Colonic mucosa (tissue), 4 donors: ENCODE data around the gene CA4. TPM values are rescaled to one million over a fixed set of nuclear protein-coding genes. Genes with fewer than 3 reads are reported as not detected.

Experiments
- DNase-seq: peaks from one replicate; pipeline ENCODE4 v3.0.0-alpha.2; 2020
- H3K27ac ChIP-seq: fragments of 200-600 bp; one replicate; pipeline ENCODE4 v1.8.0; 2021
- H3K27me3 ChIP-seq: fragments of 200-600 bp; one replicate; pipeline ENCODE4 v1.8.0; 2021
- H3K36me3 ChIP-seq: fragments of 200-600 bp; one replicate; pipeline ENCODE4 v1.8.0; 2021
- H3K4me1 ChIP-seq: fragments of 200-600 bp; one replicate; pipeline ENCODE4 v1.8.0; 2021; ENCODE audit warnings: mild to moderate bottlenecking
- H3K4me3 ChIP-seq: fragments of 200-600 bp; one replicate; pipeline ENCODE4 v1.8.0; 2021
- H3K9ac ChIP-seq, 2 donors: one replicate each; pipeline ENCODE4 v1.7.0; 2013; ENCODE audit warnings: control low read depth in 2 of 2, low read depth in 2 of 2, low read length in 2 of 2
- H3K9me3 ChIP-seq: fragments of 200-600 bp; one replicate; pipeline ENCODE4 v1.8.0; 2021
- intact Hi-C: fragments of 100-400 bp; cut with DNase I; formaldehyde crosslinking; loops from one replicate; pipeline ENCODE4 v1.14.1; 2022
- total RNA-seq, 2 donors: library from RNA; stranded (reverse); fragmentation: NEBNext Ultra II Directional in 1 of 2; extraction: Animal tissue kit (Norgen Biotek cat#: 25700) in 1 of 2; gene quantifications; one replicate each; pipeline ENCODE4 v1.2.1, GENCODE V29; 2021
- TF ChIP-seq, protein P1 (sequence below): fragments of 200-600 bp; IDR thresholded peaks from one replicate; pipeline ENCODE4 v1.8.0; 2022; ENCODE audit warnings: antibody characterized with exemption, mild to moderate bottlenecking
- donor health status: healthy.
- donor health status: DM: no; HTN: no; CAD: no.
- donor health status: DM: no; HTN: no; CAD: no.

Gene CA4
- total RNA-seq, 2 donors from 2014 or later: 111 to 397 TPM

DNA sequence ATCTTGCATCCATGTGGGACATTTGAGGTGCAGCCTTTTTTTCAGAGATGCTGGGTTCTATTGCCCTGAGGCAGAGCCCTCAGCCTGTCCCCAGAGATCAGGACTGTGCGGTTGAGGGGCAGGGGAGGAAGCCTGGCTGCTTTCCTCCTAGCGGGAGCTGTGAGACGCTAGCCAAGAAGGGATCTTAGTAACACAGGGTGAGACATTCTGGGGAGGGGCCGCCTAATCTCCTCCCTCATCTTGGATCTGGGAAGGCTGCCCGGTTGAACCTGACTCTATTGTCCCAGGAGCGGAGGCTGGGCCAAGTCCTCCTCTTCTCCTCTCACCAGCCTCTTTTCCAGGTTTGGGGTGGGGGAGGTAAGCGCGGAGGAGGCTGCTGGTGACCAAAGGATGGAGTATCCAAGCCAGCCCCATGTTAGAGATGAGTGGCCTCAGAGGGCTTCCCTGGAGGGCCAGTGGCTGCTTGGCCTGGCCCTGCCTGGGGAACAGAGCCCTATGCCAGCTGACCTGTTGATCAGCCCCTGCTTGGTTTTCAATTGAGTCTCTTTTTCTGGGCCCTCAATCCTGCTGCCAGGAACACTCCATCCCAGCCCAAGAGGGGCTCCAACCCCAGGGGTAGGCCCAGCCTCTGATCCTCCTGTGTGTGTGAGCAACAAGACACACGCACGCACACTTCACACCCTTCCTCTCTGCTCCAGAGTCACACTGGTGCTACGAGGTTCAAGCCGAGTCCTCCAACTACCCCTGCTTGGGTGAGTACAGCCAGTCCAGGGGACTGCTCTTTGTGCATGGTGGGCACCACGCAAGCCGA, 5.0 kb downstream of the CA4 start:
- TF ChIP-seq, protein P1, sequence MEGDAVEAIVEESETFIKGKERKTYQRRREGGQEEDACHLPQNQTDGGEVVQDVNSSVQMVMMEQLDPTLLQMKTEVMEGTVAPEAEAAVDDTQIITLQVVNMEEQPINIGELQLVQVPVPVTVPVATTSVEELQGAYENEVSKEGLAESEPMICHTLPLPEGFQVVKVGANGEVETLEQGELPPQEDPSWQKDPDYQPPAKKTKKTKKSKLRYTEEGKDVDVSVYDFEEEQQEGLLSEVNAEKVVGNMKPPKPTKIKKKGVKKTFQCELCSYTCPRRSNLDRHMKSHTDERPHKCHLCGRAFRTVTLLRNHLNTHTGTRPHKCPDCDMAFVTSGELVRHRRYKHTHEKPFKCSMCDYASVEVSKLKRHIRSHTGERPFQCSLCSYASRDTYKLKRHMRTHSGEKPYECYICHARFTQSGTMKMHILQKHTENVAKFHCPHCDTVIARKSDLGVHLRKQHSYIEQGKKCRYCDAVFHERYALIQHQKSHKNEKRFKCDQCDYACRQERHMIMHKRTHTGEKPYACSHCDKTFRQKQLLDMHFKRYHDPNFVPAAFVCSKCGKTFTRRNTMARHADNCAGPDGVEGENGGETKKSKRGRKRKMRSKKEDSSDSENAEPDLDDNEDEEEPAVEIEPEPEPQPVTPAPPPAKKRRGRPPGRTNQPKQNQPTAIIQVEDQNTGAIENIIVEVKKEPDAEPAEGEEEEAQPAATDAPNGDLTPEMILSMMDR: no peak
- intact Hi-C loops: no loop called here
- peaks cover 4% of the 10 kb centered on the region for H3K4me1 ChIP-seq
- peaks cover 15% of the 10 kb centered on the region for H3K27me3 ChIP-seq
- H3K36me3 ChIP-seq: no peaks in the 10 kb centered on the region
- no peak overlapping the region for H3K4me3 ChIP-seq
- H3K27ac ChIP-seq: no peak overlapping the region
- H3K9me3 ChIP-seq: no peaks in the 10 kb centered on the region
- DNase-seq: no peak
- no peak overlapping the region for H3K9ac ChIP-seq

DNA sequence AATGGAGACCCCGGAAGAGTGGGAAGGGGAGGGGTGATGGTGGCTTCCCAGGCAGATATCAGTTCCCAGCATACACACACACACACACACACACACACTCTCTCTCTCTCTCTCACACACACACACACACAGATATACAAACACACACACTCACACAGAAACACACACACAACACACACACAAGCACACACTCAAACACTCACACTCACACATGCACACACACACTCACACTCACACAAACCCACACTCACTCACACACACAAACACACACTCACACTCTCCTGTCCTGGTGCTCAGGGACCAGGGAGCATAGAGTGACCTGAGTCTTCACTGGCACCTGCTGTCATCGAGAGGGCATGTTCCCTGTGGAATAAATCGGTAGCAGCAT, 5.6 kb downstream of the CA4 start:
- no peak overlapping the region for H3K27ac ChIP-seq
- no peak overlapping the region for H3K9ac ChIP-seq
- H3K36me3 ChIP-seq: no peaks in the 10 kb centered on the region
- intact Hi-C loops: no loop called here
- no peak overlapping the region for H3K4me3 ChIP-seq
- DNase-seq: no peak
- H3K4me1 ChIP-seq: no peaks in the 10 kb centered on the region
- H3K27me3 ChIP-seq: peaks cover 9% of the 10 kb centered on the region
- H3K9me3 ChIP-seq: no peaks in the 10 kb centered on the region
- TF ChIP-seq, protein P1: no peak

DNA sequence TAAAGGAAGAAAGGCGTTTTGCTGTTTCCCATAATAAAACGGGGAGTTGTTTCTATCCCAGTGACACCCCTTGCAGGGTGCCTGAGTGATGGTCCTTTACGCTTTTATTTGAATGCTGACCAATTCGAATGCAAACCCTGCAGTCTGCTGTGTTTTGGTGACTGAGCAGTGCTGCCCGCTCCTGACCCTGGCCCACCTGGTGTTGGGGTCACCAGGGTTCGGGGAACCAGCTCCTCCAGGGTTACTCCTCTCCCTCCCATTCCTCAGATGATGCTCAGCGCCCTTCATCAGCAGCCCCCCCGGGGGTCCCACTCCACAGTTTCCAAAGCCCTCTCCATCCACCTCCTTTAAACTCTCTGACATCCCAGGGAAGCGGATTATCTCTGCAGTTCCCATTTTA, 6.0 kb downstream of the CA4 start:
- no peak overlapping the region for H3K4me3 ChIP-seq
- no peaks in the 10 kb centered on the region for H3K36me3 ChIP-seq
- TF ChIP-seq, protein P1: no peak
- H3K4me1 ChIP-seq: no peaks in the 10 kb centered on the region
- peaks cover 5% of the 10 kb centered on the region for H3K27me3 ChIP-seq
- DNase-seq: no peak
- no peak overlapping the region for H3K27ac ChIP-seq
- H3K9me3 ChIP-seq: no peaks in the 10 kb centered on the region
- intact Hi-C loops: no loop called here
- H3K9ac ChIP-seq: no peak overlapping the region

DNA sequence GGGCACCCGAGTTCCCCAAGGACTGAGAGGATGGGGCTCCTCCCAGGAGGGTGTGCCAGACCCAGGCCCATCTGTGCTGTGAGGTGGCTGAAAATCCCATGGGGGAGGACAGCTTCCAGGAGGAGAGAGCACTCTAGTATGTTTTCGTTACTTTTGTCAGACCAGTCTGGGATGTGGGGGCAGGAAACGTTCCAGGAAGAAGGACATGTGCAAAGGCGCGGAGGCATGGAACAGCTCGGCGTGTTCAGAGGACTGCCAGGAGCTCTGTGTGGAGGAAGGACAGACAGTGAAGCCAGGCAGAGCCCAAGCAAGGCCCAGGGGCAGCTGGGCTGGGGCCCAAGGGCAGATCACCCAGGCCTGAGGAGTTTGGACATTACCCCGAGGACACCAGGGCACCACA, 7.0 kb downstream of the CA4 start:
- no peaks in the 10 kb centered on the region for H3K36me3 ChIP-seq
- no peak overlapping the region for H3K4me3 ChIP-seq
- TF ChIP-seq, protein P1: no peak
- H3K9ac ChIP-seq: no peak overlapping the region
- H3K27ac ChIP-seq: no peak overlapping the region
- H3K9me3 ChIP-seq: no peaks in the 10 kb centered on the region
- H3K4me1 ChIP-seq: no peaks in the 10 kb centered on the region
- intact Hi-C loops: no loop called here
- no peak for DNase-seq
- no peaks in the 10 kb centered on the region for H3K27me3 ChIP-seq

DNA sequence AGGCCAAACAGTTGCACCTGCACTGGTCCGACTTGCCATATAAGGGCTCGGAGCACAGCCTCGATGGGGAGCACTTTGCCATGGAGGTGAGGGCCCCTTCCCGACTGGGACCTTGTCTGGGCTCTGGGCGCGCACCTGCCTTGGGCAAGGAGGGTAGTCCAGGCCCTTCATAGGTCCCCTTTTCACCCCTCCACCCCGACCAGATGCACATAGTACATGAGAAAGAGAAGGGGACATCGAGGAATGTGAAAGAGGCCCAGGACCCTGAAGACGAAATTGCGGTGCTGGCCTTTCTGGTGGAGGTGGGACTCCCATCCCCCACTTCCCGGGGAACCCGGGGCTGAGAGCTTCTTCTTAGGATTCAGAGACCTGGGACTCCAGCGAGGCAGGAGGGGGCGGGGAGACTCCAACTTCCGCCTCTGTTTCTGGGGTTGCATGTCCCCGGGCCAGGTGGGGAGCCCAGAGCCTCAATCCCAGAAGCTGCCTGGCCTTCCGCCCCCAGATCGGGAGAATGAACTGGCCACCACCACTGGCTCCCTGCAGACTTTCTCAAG, 7.8 kb downstream of the CA4 start:
- no peaks in the 10 kb centered on the region for H3K9me3 ChIP-seq
- no peak for DNase-seq
- H3K27me3 ChIP-seq: no peaks in the 10 kb centered on the region
- H3K4me3 ChIP-seq: no peak overlapping the region
- TF ChIP-seq, protein P1: no peak
- H3K9ac ChIP-seq: no peak overlapping the region
- intact Hi-C loops: no loop called here
- H3K36me3 ChIP-seq: no peaks in the 10 kb centered on the region
- H3K27ac ChIP-seq: no peak overlapping the region
- no peaks in the 10 kb centered on the region for H3K4me1 ChIP-seq
